GM23338 (cell line): ENCODE results near the gene ACSL4. TPM values are rescaled to one million over a fixed set of nuclear protein-coding genes. Genes with fewer than 3 reads are reported as not detected.

Source experiments
- ATAC-seq: fragments of 200-7000 bp; cut with Tn5 transposase; 3 replicates; pipeline ENCODE4 v1.9.1; 2020
- DNase-seq: peaks from one replicate; pipeline ENCODE4 v3.0.0-alpha.2; 2015; ENCODE audit warnings: low spot score
- H2AFZ ChIP-seq: fragments of 200-600 bp; sonication (generic); 2 replicates; pipeline ENCODE4 v1.8.0; 2016; ENCODE audit warnings: antibody characterized with exemption, mild to moderate bottlenecking, moderate library complexity
- H3F3A ChIP-seq: fragments of 200-600 bp; sonication (generic); replicated peaks from 2 replicates; pipeline ENCODE4 v1.8.0; 2017; ENCODE audit warnings: antibody characterized with exemption, mixed run types, low read depth
- H3K27ac ChIP-seq: fragments of 200-600 bp; sonication (generic); 2 replicates; pipeline ENCODE4 v1.6.1; 2016; ENCODE audit warnings: low read depth
- H3K27me3 ChIP-seq: fragments of 200-600 bp; sonication (generic); 2 replicates; pipeline ENCODE4 v1.8.0; 2016; ENCODE audit warnings: mild to moderate bottlenecking, mixed run types, moderate library complexity; ENCODE audit not compliant: insufficient read depth
- H3K36me3 ChIP-seq: fragments of 200-600 bp; sonication (generic); 2 replicates; pipeline ENCODE4 v1.8.0; 2016; ENCODE audit warnings: mild to moderate bottlenecking; ENCODE audit not compliant: insufficient read depth
- H3K4me1 ChIP-seq: fragments of 200-600 bp; sonication (generic); 2 replicates; pipeline ENCODE4 v1.8.0; 2016; ENCODE audit warnings: mild to moderate bottlenecking, moderate library complexity; ENCODE audit not compliant: insufficient read depth
- H3K4me2 ChIP-seq: fragments of 200-600 bp; sonication (generic); 2 replicates; pipeline ENCODE4 v1.7.1; 2017; ENCODE audit warnings: mixed run types
- H3K4me3 ChIP-seq: fragments of 200-600 bp; sonication (generic); 2 replicates; pipeline ENCODE4 v1.6.1; 2016; ENCODE audit warnings: mixed run types
- H3K79me2 ChIP-seq: fragments of 200-600 bp; sonication (generic); replicated peaks from 2 replicates; pipeline ENCODE4 v1.8.0; 2017; ENCODE audit warnings: mild to moderate bottlenecking; ENCODE audit not compliant: insufficient read depth
- H3K9me2 ChIP-seq: fragments of 200-600 bp; sonication (generic); 2 replicates; pipeline ENCODE4 v1.8.0; 2017; ENCODE audit not compliant: insufficient read depth
- H4K20me1 ChIP-seq: fragments of 200-600 bp; sonication (generic); replicated peaks from 2 replicates; pipeline ENCODE4 v1.8.0; 2017; ENCODE audit warnings: mild to moderate bottlenecking; ENCODE audit not compliant: insufficient read depth
- H3K27ac Mint-ChIP-seq: 2 replicates; pipeline ENCODE4 v1.8.0; 2020; ENCODE audit warnings: inconsistent platforms, mild to moderate bottlenecking, moderate library complexity, mixed read lengths
- H3K27me3 Mint-ChIP-seq: 3 replicates; pipeline ENCODE4 v1.8.0; 2022; ENCODE audit warnings: low read depth, mild to moderate bottlenecking, moderate library complexity, mixed read lengths, inconsistent platforms; ENCODE audit not compliant: insufficient read depth, poor library complexity
- H3K36me3 Mint-ChIP-seq: 3 replicates; pipeline ENCODE4 v1.8.0; 2021; ENCODE audit warnings: low read depth, mild to moderate bottlenecking, inconsistent platforms, moderate library complexity, mixed read lengths
- H3K4me1 Mint-ChIP-seq: 3 replicates; pipeline ENCODE4 v1.8.0; 2020; ENCODE audit warnings: mild to moderate bottlenecking, inconsistent platforms, mixed read lengths
- H3K4me3 Mint-ChIP-seq: 3 replicates; pipeline ENCODE4 v1.8.0; 2021; ENCODE audit warnings: moderate library complexity, mild to moderate bottlenecking, inconsistent platforms, mixed read lengths
- H3K9me3 Mint-ChIP-seq: 3 replicates; pipeline ENCODE4 v1.8.0; 2020; ENCODE audit warnings: moderate library complexity, mild to moderate bottlenecking, inconsistent platforms, mixed read lengths
- CREB1 ChIP-seq: fragments of 250-450 bp; sonication (Bioruptor Pico); IDR thresholded peaks from 2 replicates; pipeline ENCODE4 v1.5.0; 2020; ENCODE audit warnings: low read depth, mild to moderate bottlenecking, moderate library complexity
- CTCF ChIP-seq, 2 experiments: fragments of 200-600 bp in 1 of 2; sonication (generic) in 1 of 2; conservative IDR thresholded peaks; 2 replicates each; pipeline versions ENCODE4 v1.5.1 to v1.6.1; 2016 to 2017; ENCODE audit warnings: antibody characterized with exemption in 2 of 2, low read depth in 2 of 2, mild to moderate bottlenecking in 2 of 2, moderate library complexity in 1 of 2
- EZH2 ChIP-seq: fragments of 200-600 bp; sonication (generic); IDR thresholded peaks from one replicate; pipeline ENCODE4 v1.8.0; 2017; ENCODE audit warnings: antibody characterized with exemption, mild to moderate bottlenecking, low read depth; ENCODE audit not compliant: unreplicated experiment
- JUNB ChIP-seq: IDR thresholded peaks from one replicate; pipeline ENCODE4 v1.6.1; 2016; ENCODE audit warnings: antibody characterized with exemption; ENCODE audit not compliant: unreplicated experiment
- NANOG ChIP-seq: IDR thresholded peaks from 2 replicates; pipeline ENCODE4 v1.6.1; 2016; ENCODE audit warnings: antibody characterized with exemption, borderline replicate concordance
- POLR2AphosphoS5 ChIP-seq: IDR thresholded peaks from 2 replicates; pipeline ENCODE4 v1.6.1; 2016; ENCODE audit warnings: antibody characterized with exemption, low read depth
- ZNF114 ChIP-seq: fragments of 250-450 bp; sonication (Bioruptor Pico); IDR thresholded peaks from 2 replicates; pipeline ENCODE4 v1.5.0; 2020; ENCODE audit warnings: mild to moderate bottlenecking, moderate library complexity
- ZNF331 ChIP-seq: fragments of 250-450 bp; sonication (Bioruptor Pico); IDR thresholded peaks from 2 replicates; pipeline ENCODE4 v1.5.0; 2020; ENCODE audit warnings: low read depth, mild to moderate bottlenecking, moderate library complexity
- polyA plus RNA-seq: library from polyadenylated mRNA; unstranded; fragments of >200 nt; fragmentation: Nextera tagmentation; extraction: Ambion mirVana; gene quantifications from 2 replicates; pipeline ENCODE4 v1.2.1, GENCODE V29; 2016
- total RNA-seq: library from RNA; depleted of rRNA; stranded (reverse); fragments of >200 nt; shearing (Covaris generic); gene quantifications from 2 replicates; pipeline ENCODE4 v1.2.3, GENCODE V29; 2014
- TF ChIP-seq, protein P1 (sequence below): IDR thresholded peaks from 2 replicates; pipeline ENCODE4 v1.6.1; 2016; ENCODE audit warnings: antibody characterized with exemption
- TF ChIP-seq, protein P2 (sequence below): IDR thresholded peaks from one replicate; pipeline ENCODE4 v1.6.1; 2018; ENCODE audit warnings: antibody characterized with exemption; ENCODE audit not compliant: unreplicated experiment

The ACSL4 gene
- total and polyA plus RNA-seq, 2 experiments from 2014 or later, result 17.8 to 76.3 TPM

- TF ChIP-seq, protein P1, sequence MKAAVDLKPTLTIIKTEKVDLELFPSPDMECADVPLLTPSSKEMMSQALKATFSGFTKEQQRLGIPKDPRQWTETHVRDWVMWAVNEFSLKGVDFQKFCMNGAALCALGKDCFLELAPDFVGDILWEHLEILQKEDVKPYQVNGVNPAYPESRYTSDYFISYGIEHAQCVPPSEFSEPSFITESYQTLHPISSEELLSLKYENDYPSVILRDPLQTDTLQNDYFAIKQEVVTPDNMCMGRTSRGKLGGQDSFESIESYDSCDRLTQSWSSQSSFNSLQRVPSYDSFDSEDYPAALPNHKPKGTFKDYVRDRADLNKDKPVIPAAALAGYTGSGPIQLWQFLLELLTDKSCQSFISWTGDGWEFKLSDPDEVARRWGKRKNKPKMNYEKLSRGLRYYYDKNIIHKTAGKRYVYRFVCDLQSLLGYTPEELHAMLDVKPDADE, result no peak
- TF ChIP-seq CREB1 (CRISPR knock-in tag), result no peak
- TF ChIP-seq ZNF114 (CRISPR knock-in tag), result no peak
- TF ChIP-seq, protein P2, sequence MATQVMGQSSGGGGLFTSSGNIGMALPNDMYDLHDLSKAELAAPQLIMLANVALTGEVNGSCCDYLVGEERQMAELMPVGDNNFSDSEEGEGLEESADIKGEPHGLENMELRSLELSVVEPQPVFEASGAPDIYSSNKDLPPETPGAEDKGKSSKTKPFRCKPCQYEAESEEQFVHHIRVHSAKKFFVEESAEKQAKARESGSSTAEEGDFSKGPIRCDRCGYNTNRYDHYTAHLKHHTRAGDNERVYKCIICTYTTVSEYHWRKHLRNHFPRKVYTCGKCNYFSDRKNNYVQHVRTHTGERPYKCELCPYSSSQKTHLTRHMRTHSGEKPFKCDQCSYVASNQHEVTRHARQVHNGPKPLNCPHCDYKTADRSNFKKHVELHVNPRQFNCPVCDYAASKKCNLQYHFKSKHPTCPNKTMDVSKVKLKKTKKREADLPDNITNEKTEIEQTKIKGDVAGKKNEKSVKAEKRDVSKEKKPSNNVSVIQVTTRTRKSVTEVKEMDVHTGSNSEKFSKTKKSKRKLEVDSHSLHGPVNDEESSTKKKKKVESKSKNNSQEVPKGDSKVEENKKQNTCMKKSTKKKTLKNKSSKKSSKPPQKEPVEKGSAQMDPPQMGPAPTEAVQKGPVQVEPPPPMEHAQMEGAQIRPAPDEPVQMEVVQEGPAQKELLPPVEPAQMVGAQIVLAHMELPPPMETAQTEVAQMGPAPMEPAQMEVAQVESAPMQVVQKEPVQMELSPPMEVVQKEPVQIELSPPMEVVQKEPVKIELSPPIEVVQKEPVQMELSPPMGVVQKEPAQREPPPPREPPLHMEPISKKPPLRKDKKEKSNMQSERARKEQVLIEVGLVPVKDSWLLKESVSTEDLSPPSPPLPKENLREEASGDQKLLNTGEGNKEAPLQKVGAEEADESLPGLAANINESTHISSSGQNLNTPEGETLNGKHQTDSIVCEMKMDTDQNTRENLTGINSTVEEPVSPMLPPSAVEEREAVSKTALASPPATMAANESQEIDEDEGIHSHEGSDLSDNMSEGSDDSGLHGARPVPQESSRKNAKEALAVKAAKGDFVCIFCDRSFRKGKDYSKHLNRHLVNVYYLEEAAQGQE, result no peak
- TF ChIP-seq NANOG, result no peak
Measured at GRCh38 chrX:109667986-109668385, 65.1 kb downstream of the ACSL4 start (continued).

GRCh38 chrX:109660435-109661143 lies 72.5 kb downstream of the ACSL4 start:
- Histone ChIP-seq H3K79me2 (no peaks in the 10 kb centered on the region), H3K9me2 (no peaks in the 10 kb centered on the region), H3F3A (no peaks in the 10 kb centered on the region), H3K36me3 (0 out of 2 replicates have a peak, but pooled peaks cover 4% of the 10 kb centered on the region), H3K27me3 (no peaks in the 10 kb centered on the region), H3K4me3 (no peak overlapping the region), H2AFZ (no peak overlapping the region), H3K4me2 (no peak overlapping the region), H3K4me1 (no peaks in the 10 kb centered on the region), H3K27ac (no peak overlapping the region), H4K20me1 (no peaks in the 10 kb centered on the region)
- H3K9me3 Mint-ChIP-seq, result peaks cover 4% of the 10 kb centered on the region
- no peaks in the 10 kb centered on the region; the same call in 2 of the 3 replicates for H3K4me1 Mint-ChIP-seq
- no peaks in the 10 kb centered on the region for H3K27me3 Mint-ChIP-seq
- H3K27ac Mint-ChIP-seq, result no peak overlapping the region
- DNase-seq (no peak), ATAC-seq (no peak)
- H3K4me3 Mint-ChIP-seq, result no peak overlapping the region
- peaks cover 33% of the 10 kb centered on the region for H3K36me3 Mint-ChIP-seq
- no peak for TF ChIP-seq POLR2AphosphoS5
- TF ChIP-seq, protein P1, result no peak
- TF ChIP-seq ZNF331, result no peak
- TF ChIP-seq EZH2, result no peak
- TF ChIP-seq CTCF (conservative IDR thresholded peaks at IDR 0.05; ENCODE audit: low read depth in 2 of 2), result no peak
- no peak for TF ChIP-seq NANOG
- TF ChIP-seq JUNB, result no peak
- TF ChIP-seq, protein P2, result no peak
- TF ChIP-seq CREB1 (CRISPR knock-in tag), result no peak
